Urinary bladder (tissue), 4 donors: Measurements from ENCODE around the gene NAT10. TPM values are rescaled to one million over a fixed set of nuclear protein-coding genes. Genes with fewer than 3 reads are reported as not detected.
A peak's percentile ranks its signal among the peaks of the same experiment; 100 is the strongest.
"Not testable (repeated sequence)": the region's sequence is repeated elsewhere in the genome, so short reads cannot be mapped to it uniquely, and the experiment has no call there.

ENCODE experiments used
- DNase-seq: peaks from one replicate; pipeline ENCODE4 v3.0.0-alpha.2; 2015; ENCODE audit errors: extremely low spot score
- H3K27ac ChIP-seq: one replicate; pipeline ENCODE4 v1.5.1; 2013; ENCODE audit warnings: low read depth, mild to moderate bottlenecking, moderate library complexity
- H3K36me3 ChIP-seq: one replicate; pipeline ENCODE4 v1.6.1; 2013; ENCODE audit warnings: mild to moderate bottlenecking, moderate library complexity; ENCODE audit not compliant: insufficient read depth
- H3K4me1 ChIP-seq: one replicate; pipeline ENCODE4 v1.6.1; 2013; ENCODE audit warnings: mild to moderate bottlenecking, moderate library complexity; ENCODE audit not compliant: insufficient read depth
- H3K4me3 ChIP-seq: one replicate; pipeline ENCODE4 v1.5.1; 2013; ENCODE audit warnings: low read depth, low read length
- WGBS: extraction: QIAGEN DNeasy Blood & Tissue Kit; methylation state at CpG from one replicate; pipeline ENCODE4 v1.1.7; 2013; 5-methylcytosine and 5-hydroxymethylcytosine counted together
- polyA plus RNA-seq: library from polyadenylated mRNA; stranded (reverse); fragments of 200-250 nt; gene quantifications from one replicate; pipeline ENCODE4 v1.2.3, GENCODE V29; 2013
- total RNA-seq: library from RNA; depleted of rRNA; stranded (reverse); fragments of >200 nt; gene quantifications from one replicate; pipeline ENCODE4 v1.2.3, GENCODE V29; 2014
- donor health status: healthy with polysubstance abuse.
- donor health status: healthy.

NAT10 gene
- total RNA-seq (15.9 TPM), polyA plus RNA-seq (26.1 TPM)

DNA sequence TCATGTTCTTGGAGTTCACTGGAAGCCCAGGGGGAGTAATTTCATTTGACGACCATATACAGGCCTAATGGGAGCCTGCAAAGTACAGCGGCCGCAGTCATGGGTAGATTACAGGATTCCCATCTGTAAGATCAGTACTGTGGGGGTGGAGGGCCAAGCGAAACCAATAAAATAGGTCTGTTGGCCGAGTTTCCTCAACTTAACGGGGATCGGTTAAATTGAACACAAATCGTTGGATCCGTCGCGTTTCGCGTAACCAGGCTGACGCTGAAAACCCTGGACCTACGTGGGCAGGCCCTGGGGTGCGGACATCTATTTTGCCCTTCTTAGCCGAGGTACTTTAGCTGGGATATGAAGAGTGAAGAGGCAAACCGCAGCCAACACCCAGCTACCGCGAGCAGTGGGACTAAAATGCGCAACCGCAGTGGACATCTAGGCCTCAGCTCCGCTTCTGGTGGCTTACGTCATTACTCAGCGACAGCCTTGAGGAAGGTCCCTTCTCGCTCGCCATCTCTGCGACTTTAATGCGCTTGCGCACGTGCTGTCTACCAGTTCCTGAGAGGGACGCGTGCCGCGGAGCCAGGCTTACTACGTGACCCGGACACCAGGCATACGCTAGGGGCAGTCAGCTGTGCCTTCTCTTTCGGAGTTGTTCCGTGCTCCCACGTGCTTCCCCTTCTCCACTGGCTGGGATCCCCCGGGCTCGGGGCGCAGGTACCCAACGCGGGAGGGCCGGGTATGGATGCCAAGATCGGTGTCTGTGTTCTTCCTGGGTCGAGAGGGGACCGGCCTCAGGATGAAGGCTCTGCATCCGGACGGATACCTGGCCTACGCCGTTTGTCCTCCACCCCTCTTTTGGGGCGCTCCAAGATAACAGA, at the start of gene NAT10:
NAT10 (plus strand) TSS at position 551 of the 878 bp plus-strand sequence. CDS start 2,597 bp downstream, outside the sequence.
- peak; percentile 98 for DNase-seq
- Histone ChIP-seq H3K4me1 (no peaks in the 10 kb centered on the region), H3K27ac (peak within 1 kb of the TSS; percentile 90), H3K36me3 (no peaks in the 10 kb centered on the region), H3K4me3 (peak within 1 kb of the TSS; percentile 76)
- under 1% methylated on average over 55 of the region's 55 CpGs for WGBS

GRCh38 chr11:34056672-34057071, 48.8 kb upstream of the NAT10 start:
- 33% methylated on average over 2 of the region's 2 CpGs for WGBS
- H3K27ac ChIP-seq, result no peak overlapping the region
- H3K4me1 ChIP-seq, result no peaks in the 10 kb centered on the region
- DNase-seq, result no peak
- no peak overlapping the region for H3K4me3 ChIP-seq
- no peaks in the 10 kb centered on the region for H3K36me3 ChIP-seq

- peaks cover 1% of the 10 kb centered on the region for H3K36me3 ChIP-seq
- no peaks in the 10 kb centered on the region for H3K4me1 ChIP-seq
- no peak overlapping the region for H3K4me3 ChIP-seq
- H3K27ac ChIP-seq, result no peak overlapping the region
- DNase-seq, result no peak
- 85% methylated on average over 2 of the region's 2 CpGs for WGBS
These were observed 42.2 kb upstream of the NAT10 start for GRCh38 chr11:34063061-34063795.

GRCh38 chr11:34064291-34064690, 41.1 kb upstream of the NAT10 start:
- no peak for DNase-seq
- Histone ChIP-seq H3K27ac (no peak overlapping the region), H3K36me3 (peaks cover 1% of the 10 kb centered on the region), H3K4me1 (no peaks in the 10 kb centered on the region), H3K4me3 (no peak overlapping the region)
- WGBS, result 88% methylated on average over 2 of the region's 2 CpGs

DNA sequence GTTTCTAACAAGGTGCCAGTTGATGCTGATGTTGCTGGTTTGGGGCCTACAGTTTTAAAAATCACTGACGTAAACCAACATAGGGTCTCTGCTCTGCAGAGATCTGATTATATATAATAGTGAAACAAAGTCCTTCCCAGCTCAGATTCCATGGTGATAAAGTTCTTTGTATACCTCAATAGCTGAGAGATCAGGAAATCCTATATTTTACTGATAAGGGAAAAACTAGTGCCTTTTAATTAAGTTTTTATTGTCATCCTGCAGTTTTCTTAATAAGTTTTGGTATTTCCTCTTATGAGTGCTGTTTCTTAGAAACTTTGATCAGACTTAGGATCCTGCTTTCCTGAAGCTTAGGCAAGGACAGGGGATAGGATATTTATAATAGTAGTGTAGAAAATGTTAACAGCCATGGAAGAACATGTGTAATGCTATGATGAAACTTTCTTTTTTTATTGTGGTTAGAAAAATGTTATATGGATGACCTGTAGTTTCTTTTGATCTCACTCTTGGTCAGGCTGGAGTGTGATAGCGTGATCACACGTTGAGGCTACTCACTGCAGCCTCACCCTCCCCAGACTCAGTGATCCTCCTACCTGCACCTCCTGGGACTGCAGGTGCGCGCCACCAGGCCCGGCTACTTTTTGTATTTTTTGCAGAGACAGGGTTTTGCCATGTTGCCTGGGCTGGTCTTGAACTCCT, 39.8 kb upstream of the NAT10 start:
- Histone ChIP-seq H3K4me3 (no peak overlapping the region), H3K4me1 (no peaks in the 10 kb centered on the region), H3K27ac (no peak overlapping the region), H3K36me3 (peaks cover 1% of the 10 kb centered on the region)
- no peak for DNase-seq
- WGBS, result 83% methylated on average over 6 of the region's 6 CpGs

GRCh38 chr11:34066766-34067165, 38.7 kb upstream of the NAT10 start:
- not testable (repeated sequence) for H3K36me3 ChIP-seq, DNase-seq, H3K4me1 ChIP-seq, H3K27ac ChIP-seq, H3K4me3 ChIP-seq
- WGBS, result 90% methylated on average over 8 of the region's 8 CpGs

- 89% methylated on average over 7 of the region's 7 CpGs for WGBS
- no peak for DNase-seq
- Histone ChIP-seq H3K27ac (peak overlapping the region; percentile 5), H3K36me3 (no peaks in the 10 kb centered on the region), H3K4me1 (no peaks in the 10 kb centered on the region), H3K4me3 (no peak overlapping the region)
These were observed 37.9 kb upstream of the NAT10 start for GRCh38 chr11:34067383-34068065.

DNA sequence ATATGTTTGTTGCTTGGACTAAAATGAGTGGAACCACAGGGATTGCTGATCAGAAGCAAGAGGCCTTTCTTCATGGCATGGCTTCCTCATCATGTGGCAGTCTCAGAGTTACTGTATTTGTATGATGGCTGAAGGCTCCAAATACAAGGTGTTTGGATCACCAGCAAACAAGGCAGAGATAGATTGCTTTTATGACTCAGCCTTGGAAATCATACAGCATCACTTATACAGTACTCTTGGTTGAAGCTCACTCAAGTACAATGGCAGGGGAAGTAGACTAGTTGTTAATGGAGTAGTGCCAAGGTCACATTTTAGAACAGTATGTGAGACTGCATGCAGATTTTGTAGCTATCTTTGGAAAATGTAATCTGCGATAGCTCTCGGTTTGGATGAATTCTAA, 37.3 kb upstream of the NAT10 start:
- no peaks in the 10 kb centered on the region for H3K36me3 ChIP-seq
- H3K4me1 ChIP-seq, result no peaks in the 10 kb centered on the region
- 57% methylated on average over 2 of the region's 2 CpGs for WGBS
- no peak overlapping the region for H3K27ac ChIP-seq
- DNase-seq, result no peak
- no peak overlapping the region for H3K4me3 ChIP-seq

GRCh38 chr11:34071306-34071705, 34.1 kb upstream of the NAT10 start:
- H3K4me1 ChIP-seq, H3K4me3 ChIP-seq, H3K36me3 ChIP-seq, H3K27ac ChIP-seq, DNase-seq: not testable (repeated sequence)
- 88% methylated on average over 8 of the region's 8 CpGs for WGBS

- no peak for DNase-seq
- H3K27ac ChIP-seq, result no peak overlapping the region
- H3K4me1 ChIP-seq, result no peaks in the 10 kb centered on the region
- WGBS, result 85% methylated on average over 3 of the region's 3 CpGs
- peaks cover 4% of the 10 kb centered on the region for H3K36me3 ChIP-seq
- H3K4me3 ChIP-seq, result no peak overlapping the region
These were observed 33.4 kb upstream of the NAT10 start for GRCh38 chr11:34072041-34072440.

DNA sequence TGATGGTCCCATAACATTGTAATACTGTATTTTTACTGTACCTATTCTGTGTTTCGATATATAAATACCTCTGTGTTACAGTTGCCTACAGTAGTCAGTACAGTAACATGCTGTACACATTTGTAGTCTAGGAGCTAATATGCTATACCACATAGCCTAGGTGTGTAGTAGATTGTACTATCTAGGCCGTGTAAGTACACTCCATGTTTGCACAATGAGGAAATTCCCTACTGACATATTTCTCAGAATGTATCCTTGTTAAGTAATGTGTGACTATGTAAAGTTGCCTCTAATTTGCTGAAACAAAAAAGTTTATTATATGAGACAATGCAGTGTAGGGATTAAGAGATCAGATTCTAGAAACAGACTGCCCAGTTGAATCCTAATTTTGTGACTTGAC, 32.6 kb upstream of the NAT10 start:
- no peaks in the 10 kb centered on the region for H3K4me1 ChIP-seq
- H3K36me3 ChIP-seq, result peaks cover 4% of the 10 kb centered on the region
- H3K27ac ChIP-seq, result no peak overlapping the region
- no peak overlapping the region for H3K4me3 ChIP-seq
- WGBS, result 81% methylated on average over 2 of the region's 2 CpGs
- no peak for DNase-seq

GRCh38 chr11:34074391-34074790, 31.0 kb upstream of the NAT10 start:
- DNase-seq, result no peak
- H3K36me3 ChIP-seq, result peaks cover 4% of the 10 kb centered on the region
- 69% methylated on average over 4 of the region's 4 CpGs for WGBS
- no peaks in the 10 kb centered on the region for H3K4me1 ChIP-seq
- no peak overlapping the region for H3K4me3 ChIP-seq
- no peak overlapping the region for H3K27ac ChIP-seq

- peaks cover 4% of the 10 kb centered on the region for H3K36me3 ChIP-seq
- H3K4me3 ChIP-seq, result no peak overlapping the region
- no peaks in the 10 kb centered on the region for H3K4me1 ChIP-seq
- H3K27ac ChIP-seq, result no peak overlapping the region
- DNase-seq, result no peak
- WGBS, result 53% methylated on average over 2 of the region's 2 CpGs
These were observed 30.1 kb upstream of the NAT10 start for GRCh38 chr11:34075178-34075820.
